HG03135 (cell line): Measurements from ENCODE around the gene DNAJA4.
"Not testable (repeated sequence)": the region's sequence is repeated elsewhere in the genome, so short reads cannot be mapped to it uniquely, and the experiment has no call there.

Source experiments
- ATAC-seq: cut with Tn5 transposase; IDR thresholded peaks from one replicate; pipeline ENCODE4 v1.9.1; 2021; ENCODE audit warnings: mild to moderate bottlenecking, moderate library complexity; ENCODE audit not compliant: unreplicated experiment

The DNAJA4 gene

DNA sequence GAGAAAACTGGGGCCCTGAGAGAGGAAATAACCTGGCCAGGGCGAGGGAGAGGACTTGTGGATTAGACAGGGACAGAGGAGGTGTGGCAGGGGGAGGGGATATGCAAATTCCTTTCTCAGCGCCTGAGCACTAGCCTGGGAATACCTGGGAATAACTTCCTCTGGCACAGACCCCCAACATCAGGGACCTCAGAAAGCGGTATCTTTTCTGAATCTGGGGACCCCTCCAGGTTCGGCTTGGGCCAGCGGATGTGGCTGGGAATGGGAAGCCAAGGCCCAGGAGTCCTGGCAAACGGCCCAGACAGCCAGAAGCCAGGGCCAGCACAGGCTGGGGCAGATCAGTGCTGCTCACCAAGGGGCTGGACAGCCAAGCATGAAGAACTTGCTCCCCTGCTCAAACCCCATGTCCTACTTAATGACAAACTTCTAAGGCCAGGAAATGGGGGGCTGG is 20.8 kb upstream of the DNAJA4 start:
- ATAC-seq: no peak

DNA sequence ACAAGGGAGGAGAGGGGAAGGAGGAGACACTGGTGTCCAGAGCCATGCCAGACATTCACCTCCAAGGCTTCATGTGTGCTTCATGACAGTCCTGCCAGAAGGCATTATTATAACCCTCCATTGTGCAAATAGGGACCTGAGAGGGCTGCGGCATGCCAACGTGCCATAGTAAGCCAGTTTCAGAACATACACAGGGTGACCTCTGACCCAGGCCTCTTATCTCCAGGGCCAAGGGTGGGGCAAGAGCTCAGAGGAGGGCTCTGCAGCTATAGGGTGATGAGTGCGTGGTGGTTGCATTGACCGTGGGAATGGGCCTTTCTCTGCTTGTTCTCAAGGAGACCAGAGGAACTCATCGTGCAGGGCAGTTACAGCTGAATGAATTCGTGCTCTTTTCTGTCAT is 20.3 kb upstream of the DNAJA4 start:
- ATAC-seq: no peak

DNA sequence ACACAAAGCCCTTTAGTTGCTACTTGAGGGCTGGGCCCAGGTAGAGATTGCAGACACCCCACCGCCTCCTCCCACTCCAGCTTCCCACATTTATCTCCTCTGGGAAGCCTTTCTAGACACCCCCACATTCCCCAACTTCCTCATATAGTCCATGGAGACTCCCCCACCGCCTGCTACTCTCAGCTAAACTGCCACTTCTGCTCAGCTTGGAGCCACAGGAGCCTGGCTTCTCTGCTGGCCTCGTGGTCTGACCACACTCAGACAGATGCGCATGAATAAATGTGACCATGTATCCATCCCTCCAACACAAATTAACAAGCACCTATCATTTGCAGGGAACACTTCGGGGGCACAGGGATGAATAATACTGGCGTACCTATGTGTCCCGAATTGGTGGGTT is 19.5 kb upstream of the DNAJA4 start:
- no peak for ATAC-seq

DNA sequence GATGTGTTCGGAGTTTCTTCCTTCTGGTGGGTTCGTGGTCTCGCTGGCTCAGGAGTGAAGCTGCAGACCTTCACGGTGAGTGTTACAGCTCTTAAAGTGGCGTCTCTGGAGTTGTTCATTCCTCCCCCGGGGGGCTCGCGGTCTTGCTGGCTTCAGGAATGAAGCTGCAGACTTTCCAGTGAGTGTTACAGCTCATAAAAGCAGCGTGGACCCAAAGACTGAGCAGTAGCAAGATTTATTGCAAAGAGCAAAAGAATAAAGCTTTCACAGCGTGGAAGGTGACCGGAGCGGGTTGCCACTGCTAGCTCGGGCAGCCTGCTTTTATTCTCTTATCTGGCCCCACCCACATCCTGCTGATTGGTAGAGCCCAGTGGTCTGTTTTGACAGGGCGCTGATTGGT is 19.0 kb upstream of the DNAJA4 start:
- not testable (repeated sequence) for ATAC-seq

DNA sequence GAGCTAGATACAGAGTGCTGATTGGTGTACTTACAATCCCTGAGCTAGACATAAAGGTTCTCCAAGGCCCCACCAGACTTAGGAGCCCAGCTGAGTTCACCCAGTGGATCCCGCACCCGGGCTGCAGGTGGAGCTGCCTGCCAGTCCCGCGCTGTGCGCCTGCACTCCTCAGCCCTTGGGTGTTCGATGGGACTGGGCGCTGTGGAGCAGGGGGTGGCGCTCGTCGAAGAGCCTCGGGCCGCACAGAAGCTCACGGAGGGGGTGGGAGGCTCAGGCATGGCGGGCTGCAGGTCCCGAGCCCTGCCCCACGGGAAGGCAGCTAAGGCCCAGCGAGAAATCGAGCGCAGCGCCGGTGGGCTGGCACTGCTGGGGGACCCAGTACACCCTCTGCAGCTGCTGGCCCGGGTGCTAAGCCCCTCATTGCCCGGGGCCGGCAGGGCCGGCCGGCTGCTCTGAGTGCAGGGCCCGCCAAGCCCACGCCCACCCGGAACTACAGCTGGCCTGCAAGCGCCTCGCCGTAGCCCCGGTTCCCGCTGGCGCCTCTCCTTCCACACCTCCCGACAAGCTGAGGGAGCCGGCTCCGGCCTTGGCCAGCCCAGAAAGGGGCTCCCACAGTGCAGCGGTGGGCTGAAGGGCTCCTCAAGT is 18.3 kb upstream of the DNAJA4 start:
- ATAC-seq: not testable (repeated sequence)

DNA sequence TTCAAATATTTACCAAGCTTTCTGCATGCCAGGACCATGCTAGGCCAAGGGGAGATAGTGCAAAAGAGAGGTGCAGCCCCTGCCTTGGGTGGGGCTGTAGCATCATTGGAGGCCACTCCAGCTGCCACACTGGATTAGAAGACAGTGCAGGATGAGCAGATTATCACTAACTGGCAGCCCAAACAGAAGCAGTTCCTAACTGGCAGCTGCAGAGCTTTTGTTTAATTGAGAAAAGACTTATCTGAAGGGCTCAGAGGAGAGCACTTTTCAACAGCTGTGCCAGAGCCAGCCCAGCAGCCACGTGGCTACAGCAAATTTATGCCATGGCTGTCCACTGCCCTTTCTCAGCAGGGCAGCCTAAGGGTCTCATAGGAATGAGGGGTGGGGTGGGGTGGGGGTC is 16.5 kb upstream of the DNAJA4 start:
- ATAC-seq: no peak

DNA sequence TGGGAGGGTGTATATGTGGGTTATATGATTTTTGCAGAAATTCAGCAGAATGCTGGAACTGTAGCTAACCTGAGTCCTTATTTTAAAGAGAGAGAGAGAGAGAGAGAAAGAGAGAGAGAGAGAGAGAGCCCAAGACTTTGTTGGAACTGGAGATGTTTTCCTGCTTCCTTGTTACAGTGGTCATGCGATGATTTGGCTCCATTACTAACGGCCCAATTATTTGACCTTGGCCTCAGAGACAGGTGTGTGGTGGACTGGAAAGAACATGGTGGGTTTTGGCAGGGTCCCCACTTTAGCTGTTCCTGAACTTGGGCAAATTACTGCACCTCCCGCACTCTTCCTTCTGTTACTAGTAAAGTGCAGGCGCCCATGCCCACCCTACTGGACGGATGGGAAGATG is 15.2 kb upstream of the DNAJA4 start:
- ATAC-seq: no peak

DNA sequence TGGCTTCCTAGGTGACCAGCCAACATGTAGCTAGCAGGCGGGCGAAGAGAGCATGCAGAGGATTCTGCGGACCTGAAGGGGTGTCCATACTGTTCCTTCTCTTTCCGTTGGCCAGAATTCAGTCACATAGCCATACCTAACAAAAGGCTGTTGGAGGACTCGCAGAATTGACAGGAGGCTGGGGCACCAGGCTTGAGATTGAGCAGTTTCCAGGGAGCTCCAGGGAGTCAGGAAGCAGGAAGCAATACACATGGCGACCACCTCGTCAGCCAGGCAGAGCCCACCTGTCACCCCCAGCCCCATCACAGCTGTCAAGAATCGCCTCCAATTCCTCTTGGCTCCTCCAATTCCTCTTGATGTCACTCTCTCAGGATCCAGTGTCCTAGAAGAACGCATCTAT is 13.2 kb upstream of the DNAJA4 start:
- no peak for ATAC-seq

DNA sequence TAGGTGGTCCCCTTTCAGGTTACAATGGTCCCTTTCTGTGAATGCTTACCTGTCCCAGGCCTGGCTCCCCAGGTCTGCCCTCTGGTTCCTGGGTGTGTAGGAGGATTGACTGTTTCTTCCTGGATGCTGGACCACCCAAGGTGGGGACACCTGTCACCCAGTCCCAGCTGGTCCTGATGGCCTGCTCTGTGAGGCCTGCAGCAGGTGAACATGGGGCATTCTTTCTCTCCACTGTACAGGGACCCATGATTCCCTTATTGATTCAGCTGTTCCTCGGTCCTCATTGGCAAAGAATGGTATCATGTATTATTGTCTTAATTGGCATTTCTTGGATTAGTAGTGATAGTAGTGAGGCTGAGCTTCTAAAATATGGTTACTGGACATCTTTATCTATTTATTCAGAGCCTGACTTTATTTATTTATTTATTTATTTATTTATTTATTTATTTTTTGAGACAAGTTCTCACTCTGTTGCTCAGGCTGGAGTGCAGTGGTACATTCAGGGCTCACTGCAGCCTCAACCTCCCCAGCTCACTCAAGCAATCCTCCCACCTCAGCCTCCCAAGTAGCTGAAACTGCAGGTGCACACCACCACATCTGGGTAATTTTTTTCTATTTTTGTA is 8.8 kb upstream of the DNAJA4 start:
- no peak for ATAC-seq

DNA sequence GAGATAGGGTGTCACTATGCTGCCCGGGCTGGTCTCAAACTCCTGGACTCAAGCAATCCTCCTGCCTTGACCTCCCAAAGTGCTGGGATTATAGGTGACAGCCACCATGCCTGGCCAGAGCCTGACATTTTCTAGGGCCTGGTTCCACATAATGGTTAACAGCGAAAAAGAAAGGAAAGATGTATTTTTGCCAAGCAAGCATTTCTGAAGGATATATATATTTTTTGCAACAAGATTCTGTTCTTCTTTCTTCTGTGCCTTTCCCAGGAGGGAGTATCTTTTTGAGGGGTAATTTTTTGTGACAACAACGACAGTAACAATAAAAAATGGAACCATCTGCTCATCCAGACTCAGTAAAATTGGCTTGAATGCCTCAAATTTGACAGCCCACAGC is 8.3 kb upstream of the DNAJA4 start:
- ATAC-seq: no peak

DNA sequence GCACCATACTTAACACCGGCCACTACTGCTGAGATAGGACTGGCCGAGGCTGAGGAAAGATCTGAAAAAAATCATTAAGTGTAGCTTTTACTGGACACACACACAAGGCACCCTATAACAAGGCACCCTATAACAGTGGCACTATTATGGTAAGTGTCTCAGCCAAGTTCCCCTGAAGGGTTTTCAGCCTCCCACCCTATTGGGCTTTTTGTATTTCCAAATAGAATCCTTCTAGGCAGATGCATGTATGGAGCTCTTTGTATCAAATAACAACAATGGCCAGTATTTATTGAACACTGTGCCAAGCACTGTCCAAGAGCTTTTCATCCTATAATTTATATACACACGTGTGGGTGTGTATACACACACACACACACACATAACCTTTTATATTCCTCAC is 6.7 kb upstream of the DNAJA4 start:
- ATAC-seq: no peak

DNA sequence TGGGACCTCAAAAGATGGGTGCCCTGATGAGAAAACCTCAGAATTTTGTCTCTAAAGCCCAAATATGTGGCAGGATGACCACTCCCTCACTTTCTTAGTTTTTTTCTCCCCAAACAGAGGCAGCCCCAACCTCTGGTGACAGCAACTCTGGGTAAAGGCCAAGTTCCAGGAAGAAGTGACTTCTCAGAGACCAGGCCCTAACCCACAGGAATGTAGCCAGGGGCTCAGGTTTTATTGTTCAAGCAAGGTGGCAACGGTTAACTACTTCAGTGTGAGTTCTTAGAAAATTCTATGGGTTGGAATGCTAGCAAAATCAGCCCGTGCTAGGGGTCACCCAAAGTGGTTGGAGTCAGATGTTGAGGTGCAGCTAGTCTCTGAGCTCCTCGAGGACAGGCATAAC is 5.1 kb upstream of the DNAJA4 start:
- no peak for ATAC-seq

DNA sequence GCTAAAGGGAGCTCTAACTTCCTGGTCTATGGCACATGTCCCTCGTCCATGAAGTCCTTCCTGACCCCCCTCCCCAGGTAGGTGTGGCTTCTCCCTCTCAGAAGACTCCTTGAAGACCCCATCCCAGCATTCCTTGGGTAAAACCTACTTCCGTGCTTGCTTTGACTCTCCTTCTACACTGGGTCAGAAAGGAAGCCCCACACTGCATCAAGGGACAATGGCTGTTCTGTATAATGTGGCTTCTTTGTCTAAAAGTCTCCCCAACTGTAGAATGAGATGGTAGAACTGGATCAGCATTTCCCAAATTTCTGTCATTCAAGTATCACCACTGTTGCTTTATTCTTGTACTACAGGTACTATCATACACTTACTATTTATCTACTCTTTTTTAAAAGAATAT is 3.9 kb upstream of the DNAJA4 start:
- no peak for ATAC-seq

DNA sequence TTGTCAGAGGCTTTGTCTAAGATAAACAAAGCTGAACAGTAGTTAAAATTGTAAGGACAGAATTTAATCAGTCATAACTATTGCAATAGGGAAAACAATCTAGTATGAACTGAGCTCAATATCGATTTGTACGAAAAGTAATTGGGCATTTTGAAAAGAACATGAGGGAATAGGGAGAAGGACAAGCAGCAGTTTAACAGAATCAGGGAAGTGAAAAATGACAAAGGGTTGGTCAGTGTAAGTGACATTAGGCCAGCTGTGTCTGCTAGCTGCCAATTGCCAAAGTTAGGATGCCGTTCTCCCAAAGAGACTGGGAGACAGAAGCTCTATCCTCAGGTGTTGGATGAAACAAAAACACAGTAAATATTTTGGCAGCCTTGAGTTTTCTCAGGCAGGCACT is 3.3 kb upstream of the DNAJA4 start:
- no peak for ATAC-seq

DNA sequence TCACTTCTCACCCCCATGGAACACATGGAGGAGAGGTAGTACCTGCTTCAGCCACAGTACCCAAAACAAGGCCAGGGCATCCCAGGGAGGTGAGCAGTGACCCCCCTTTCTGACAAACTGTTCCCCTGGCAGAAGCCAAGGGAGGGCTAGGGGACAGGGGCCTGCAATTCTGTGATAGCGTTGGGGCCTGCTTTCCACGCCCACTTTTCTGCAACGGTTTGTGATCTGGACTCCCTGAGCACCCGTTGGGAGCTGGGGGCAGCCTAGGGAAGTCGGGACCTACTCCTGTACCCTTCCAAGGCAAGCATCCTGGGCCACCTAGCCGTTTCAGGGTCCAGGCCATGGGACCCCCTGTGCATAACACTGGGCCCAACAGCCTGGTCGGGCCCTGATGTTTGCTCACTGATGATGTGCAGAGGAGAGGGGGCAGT is 996 bp upstream of the DNAJA4 start:
- no peak for ATAC-seq

DNA sequence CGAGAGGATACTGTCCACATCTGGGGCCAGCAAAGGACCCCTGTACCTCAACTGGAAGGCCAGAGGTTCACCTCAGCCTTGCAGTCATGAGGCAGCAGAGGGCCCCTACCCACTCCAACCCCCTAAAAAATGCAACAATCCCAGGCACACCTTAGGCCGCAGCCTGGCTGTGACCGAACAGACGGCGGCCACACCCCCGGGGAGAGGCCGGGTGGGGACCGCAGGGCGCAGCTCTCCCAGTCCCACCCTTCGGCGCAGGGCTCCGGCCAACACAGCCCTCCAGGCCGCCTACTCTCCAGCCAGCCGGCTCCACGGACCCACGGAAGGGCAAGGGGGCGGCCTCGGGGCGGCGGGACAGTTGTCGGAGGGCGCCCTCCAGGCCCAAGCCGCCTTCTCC is 457 bp upstream of the DNAJA4 start:
- ATAC-seq: no peak

DNA sequence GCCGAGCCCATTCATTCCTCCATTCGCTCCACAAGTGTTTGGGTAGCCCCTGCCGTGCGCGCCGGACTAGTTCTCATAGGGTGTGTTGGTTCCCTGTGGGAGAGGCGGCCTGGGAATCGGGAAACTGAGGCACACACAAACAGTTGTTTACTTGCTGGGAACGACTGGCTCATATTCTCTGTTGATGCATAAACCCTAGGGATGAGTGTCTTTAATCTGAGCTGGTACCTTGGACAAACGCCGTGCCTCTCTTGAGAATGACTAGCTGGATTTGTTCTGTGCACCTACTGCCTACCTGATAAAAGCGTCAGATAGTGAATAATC is 737 bp downstream of the DNAJA4 start:
- ATAC-seq: no peak

DNA sequence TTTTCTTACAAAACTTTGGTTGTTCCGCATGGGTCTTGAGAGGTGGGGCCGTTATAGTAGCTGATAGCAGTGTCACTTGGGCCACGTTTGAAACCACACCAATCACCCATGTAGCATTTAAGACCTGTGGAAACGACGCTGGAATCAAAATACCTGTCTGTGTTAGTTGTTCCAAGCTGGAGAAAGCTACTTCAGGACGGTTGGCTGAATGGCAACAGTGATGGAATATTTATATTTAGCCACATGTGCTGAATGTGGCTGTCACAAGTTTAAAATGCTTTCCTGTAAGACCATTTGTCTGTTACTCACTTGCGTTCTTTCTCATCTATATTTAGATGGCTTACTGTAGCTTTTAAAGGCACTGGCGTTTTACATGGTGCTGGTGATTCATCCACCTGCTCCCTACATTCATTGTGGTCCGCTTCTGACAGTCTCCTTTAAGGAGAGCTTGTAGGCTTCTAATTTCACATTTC is 1.4 kb downstream of the DNAJA4 start:
- ATAC-seq: no peak

DNA sequence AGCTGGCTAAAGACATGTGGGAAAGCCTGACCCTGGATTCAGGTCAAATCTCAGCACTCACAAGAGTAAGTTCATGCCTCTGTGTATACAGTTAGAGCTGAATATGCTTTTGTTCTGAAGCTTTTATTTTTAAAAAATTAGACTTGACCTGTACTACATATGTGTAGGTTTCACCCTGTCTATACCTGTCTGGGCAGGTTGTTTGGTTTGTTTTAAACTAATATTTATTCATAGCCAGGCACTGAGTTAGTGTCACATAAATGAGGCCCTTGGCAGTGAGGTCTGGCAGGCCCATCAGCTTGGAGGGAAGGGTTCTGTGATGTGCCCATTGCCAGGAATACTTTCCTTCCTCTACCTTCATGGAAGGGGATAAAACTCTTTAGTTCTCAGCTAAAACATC is 1.9 kb downstream of the DNAJA4 start:
- ATAC-seq: no peak

DNA sequence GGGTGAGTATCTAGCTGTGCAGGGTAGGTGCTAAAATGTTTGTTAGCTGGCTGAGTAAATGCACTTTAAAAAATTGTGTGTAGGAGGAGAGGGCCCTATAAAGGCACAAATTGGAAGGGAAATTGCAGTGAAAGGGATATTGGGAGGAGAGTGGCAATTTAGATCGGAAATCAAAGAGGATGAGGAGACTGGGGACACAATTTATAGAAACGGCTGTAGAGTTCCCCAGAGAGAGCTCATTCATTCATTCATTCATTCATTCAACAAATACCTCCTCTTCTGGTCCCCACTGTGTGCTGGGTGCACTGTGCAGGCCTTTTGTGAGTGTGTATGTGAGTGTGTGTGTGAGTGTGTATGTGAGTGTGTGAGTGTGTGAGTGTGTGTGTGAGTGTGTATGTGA is 2.4 kb downstream of the DNAJA4 start:
- no peak for ATAC-seq

DNA sequence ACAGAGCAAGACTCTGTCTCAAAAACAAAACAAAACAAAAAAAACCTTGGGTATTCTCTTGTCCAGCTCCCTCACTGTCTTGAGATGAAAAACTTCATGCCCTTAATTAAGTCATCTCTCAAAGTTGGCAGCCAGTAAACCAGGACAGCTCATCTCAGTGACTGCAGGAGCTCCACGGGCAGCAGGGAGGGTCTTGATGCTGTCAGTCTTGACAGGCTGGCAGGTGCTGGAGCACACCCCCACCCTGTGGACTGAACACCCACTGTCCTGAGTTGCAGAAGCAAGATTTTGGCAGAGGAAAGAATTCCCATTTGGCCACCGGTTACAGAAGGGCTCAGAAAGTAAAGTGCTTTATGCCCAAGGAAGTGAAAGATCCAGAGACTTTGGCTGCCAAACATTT is 8.0 kb downstream of the DNAJA4 start:
- ATAC-seq: no peak

DNA sequence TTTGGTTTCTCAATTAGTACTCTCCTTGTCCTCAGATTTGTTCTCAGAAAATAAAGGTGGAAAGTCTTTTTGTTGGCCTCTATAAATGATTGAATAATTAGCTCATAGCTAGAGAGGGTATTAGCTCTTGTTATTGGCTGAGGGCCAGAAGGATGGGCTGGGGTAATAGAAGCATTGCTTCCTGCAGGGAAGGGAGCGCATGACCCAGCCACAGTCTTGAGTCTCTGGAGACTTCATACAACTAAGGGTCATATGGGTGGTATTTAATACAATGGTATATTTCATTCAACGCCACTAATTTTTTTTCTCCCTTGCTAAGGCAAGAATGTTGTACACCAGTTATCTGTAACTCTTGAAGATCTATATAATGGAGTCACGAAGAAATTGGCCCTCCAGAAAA is 8.4 kb downstream of the DNAJA4 start:
- ATAC-seq: no peak

DNA sequence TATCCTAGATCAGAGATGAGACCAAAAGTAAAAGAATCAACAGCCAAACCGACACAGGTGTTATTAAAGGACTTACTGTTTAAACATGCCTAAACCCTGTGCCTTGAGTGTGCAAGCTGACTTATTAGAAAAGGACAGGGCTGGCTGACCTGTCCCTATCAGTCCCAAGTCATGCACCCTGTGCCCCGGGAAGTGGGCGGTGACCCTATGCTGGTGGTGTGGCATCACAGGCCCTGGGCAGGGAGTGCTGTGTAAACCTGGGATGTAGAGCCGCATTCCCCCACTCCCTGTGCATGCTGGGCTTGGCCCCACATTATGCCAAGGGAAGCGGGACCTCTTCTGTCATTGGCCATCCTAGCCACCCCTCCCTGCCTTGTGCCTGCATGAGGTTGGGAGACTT is 10.6 kb downstream of the DNAJA4 start:
- no peak for ATAC-seq
